ENCODE measurements around the gene DEDD2.

GRCh38 chr19:42185277-42185676 is 32.2 kb downstream of the DEDD2 start:
- TF ChIP-seq CTCF (IDR thresholded peaks at IDR 0.05; ENCODE audit: extremely low read depth in 1 of 2, insufficient read depth in 1 of 2, low read depth in 1 of 2, low read length in 2 of 2) = no peak
- TF ChIP-seq MAX (IDR thresholded peaks at IDR 0.05; ENCODE audit: insufficient read depth, insufficient read length) = no peak
- TF ChIP-seq POLR2A (IDR thresholded peaks at IDR 0.05; ENCODE audit: low read depth, low read length) = no peak

Data from endothelial cell of umbilical vein (primary cell).